K562 (cell line): Measurements from ENCODE around the gene ZNF562. TPM values are rescaled to one million over a fixed set of nuclear protein-coding genes. Genes with fewer than 3 reads are reported as not detected.
A peak's percentile ranks its signal among the peaks of the same experiment; 100 is the strongest.

Experiments used
- ATAC-seq: fragments of 200-7000 bp; cut with Tn5 transposase; 3 replicates; pipeline ENCODE4 v1.9.1; 2020; ENCODE audit warnings: moderate library complexity
- BruUV-seq: library from RNA; stranded (reverse); fragments of 400-500 nt; replicated peaks from 2 replicates; lab custom pipeline; 2021; lab: Mats Ljungman, UMichigan
- CTCF ChIA-PET: fragments of 300-600 bp; formaldehyde crosslinking; extraction: SDS; loops from one replicate; lab custom pipeline; 2021; ENCODE audit warnings: low intra/inter-chr PET ratio; lab: Yijun Ruan, JAX
- POLR2A ChIA-PET: fragments of 300-600, 350-650 bp; sonication (Branson Sonifier 250); formaldehyde crosslinking; extraction: SDS; loops from one replicate; lab custom pipeline; 2021; ENCODE audit warnings: antibody characterized with exemption, inconsistent platforms; lab: Yijun Ruan, JAX
- DNase-seq, 4 experiments: peaks; one replicate each; pipeline versions ENCODE4 v3.0.0 to v3.0.0-alpha.2; 2011 to 2018; ENCODE audit warnings: low spot score in 3 of 4, mixed read lengths in 3 of 4; ENCODE audit errors: extremely low read depth in 1 of 4
- FAIRE-seq: peaks from 2 replicates; lab custom pipeline; 2011; peaks lifted over from hg19 to GRCh38; lab: Jason Lieb, UNC
- H2AFZ ChIP-seq: 2 replicates; pipeline ENCODE4 v1.6.0; 2011; ENCODE audit warnings: low read depth, low read length, control low read depth, inconsistent platforms
- H3K27ac ChIP-seq: fragments of 200-600 bp; 3 replicates; pipeline ENCODE4 v1.8.0; 2011; ENCODE audit warnings: low read depth, mild to moderate bottlenecking, control low read depth, inconsistent platforms, low read length, moderate library complexity, mixed read lengths; ENCODE audit errors: extremely low read depth
- H3K27me3 ChIP-seq, 2 experiments: fragments of 300-600 bp in 1 of 2; 2 replicates in 1 of 2; 3 replicates in 1 of 2; pipeline versions ENCODE4 v1.6.0 to v1.8.0; 2011; ENCODE audit warnings: inconsistent platforms in 2 of 2, low read length in 2 of 2, mild to moderate bottlenecking in 1 of 2, mixed read lengths in 1 of 2, moderate library complexity in 1 of 2; ENCODE audit not compliant: control insufficient read depth in 2 of 2, insufficient read depth in 2 of 2
- H3K36me3 ChIP-seq: fragments of 300-600 bp; 3 replicates; pipeline ENCODE4 v1.8.0; 2011; ENCODE audit warnings: mild to moderate bottlenecking, low read length, inconsistent platforms; ENCODE audit not compliant: control insufficient read depth, insufficient read depth
- H3K4me1 ChIP-seq, 2 experiments: fragments of 200-600 bp in 1 of 2; replicated peaks in 1 of 2; 2 replicates in 1 of 2; 3 replicates in 1 of 2; pipeline versions ENCODE4 v1.5.1 to v1.8.0; 2011; ENCODE audit warnings: inconsistent platforms in 2 of 2, low read length in 2 of 2, mild to moderate bottlenecking in 1 of 2, mixed read lengths in 1 of 2, moderate library complexity in 1 of 2; ENCODE audit not compliant: control insufficient read depth in 2 of 2, insufficient read depth in 2 of 2
- H3K4me2 ChIP-seq: 2 replicates; pipeline ENCODE4 v1.6.1; 2011; ENCODE audit warnings: low read length, control low read depth, inconsistent platforms, mixed read lengths; ENCODE audit not compliant: insufficient read depth
- H3K4me3 ChIP-seq: fragments of 200-600 bp; sonication (generic), shearing (Covaris generic); 2 replicates; pipeline ENCODE4 v1.5.1; 2016; ENCODE audit warnings: control low read depth, inconsistent platforms
- H3K79me2 ChIP-seq: fragments of 200-600 bp; 3 replicates; pipeline ENCODE4 v1.8.0; 2011; ENCODE audit warnings: low read length, inconsistent platforms; ENCODE audit not compliant: control insufficient read depth, insufficient read depth
- H3K9ac ChIP-seq, 2 experiments: 2 replicates each; pipeline versions ENCODE4 v1.6.0 to v1.6.1; 2011; ENCODE audit warnings: low read depth in 2 of 2, low read length in 2 of 2, control low read depth in 1 of 2, inconsistent platforms in 1 of 2, mild to moderate bottlenecking in 1 of 2, mixed read lengths in 1 of 2; ENCODE audit not compliant: insufficient read depth in 1 of 2
- H3K9me1 ChIP-seq: one replicate; pipeline ENCODE4 v1.6.0; 2011; ENCODE audit warnings: inconsistent platforms, mild to moderate bottlenecking, low read length, moderate library complexity; ENCODE audit not compliant: control insufficient read depth, insufficient read depth
- H3K9me3 ChIP-seq: replicated peaks from 2 replicates; pipeline ENCODE4 v1.5.1; 2011; ENCODE audit warnings: low read depth, low read length, inconsistent platforms; ENCODE audit not compliant: control insufficient read depth, insufficient read depth
- H4K20me1 ChIP-seq: replicated peaks from 2 replicates; pipeline ENCODE4 v1.6.1; 2011; ENCODE audit warnings: low read length, inconsistent platforms, mixed read lengths; ENCODE audit not compliant: control insufficient read depth, insufficient read depth
- ARID3A ChIP-seq: IDR thresholded peaks from 2 replicates; pipeline ENCODE4 v1.6.1; 2012; ENCODE audit warnings: low read depth, low read length, improper control_type of control experiment, borderline replicate concordance
- EP300 ChIP-seq: IDR thresholded peaks from 2 replicates; pipeline ENCODE4 v1.6.1; 2012; ENCODE audit warnings: low read length, improper control_type of control experiment
- NFE2 ChIP-seq: IDR thresholded peaks from 2 replicates; pipeline ENCODE4 v1.6.1; 2014; ENCODE audit warnings: antibody characterized with exemption, low read depth
- RAD21 ChIP-seq, 2 experiments: fragments of 250-450 bp in 1 of 2; fragments of 450-650 bp in 1 of 2; sonication (Bioruptor Pico) in 1 of 2; formaldehyde crosslinking in 1 of 2; IDR thresholded peaks in 1 of 2; conservative IDR thresholded peaks in 1 of 2; 2 replicates each; pipeline versions ENCODE4 v1.4.0 to v1.8.0; 2020 to 2022; ENCODE audit warnings: mild to moderate bottlenecking in 2 of 2, moderate library complexity in 1 of 2
- RBM17 ChIP-seq: fragments of 200-400 bp; formaldehyde crosslinking; IDR thresholded peaks from 2 replicates; pipeline ENCODE4 v1.6.1; 2017; ENCODE audit warnings: low read depth, mild to moderate bottlenecking, low read length, borderline replicate concordance
- TAF1 ChIP-seq: IDR thresholded peaks from 2 replicates; pipeline ENCODE4 v1.6.1; 2011; ENCODE audit warnings: mild to moderate bottlenecking, low read length, moderate library complexity; ENCODE audit not compliant: insufficient read depth, control insufficient read depth, severe bottlenecking; ENCODE audit errors: extremely low read depth
- XRCC3 ChIP-seq: fragments of 450-650 bp; IDR thresholded peaks from 2 replicates; pipeline ENCODE4 v1.6.1; 2017; ENCODE audit warnings: mild to moderate bottlenecking, moderate library complexity
- ZBTB8A ChIP-seq: fragments of 450-650 bp; IDR thresholded peaks from 2 replicates; pipeline ENCODE4 v1.6.1; 2018; ENCODE audit warnings: mild to moderate bottlenecking, moderate library complexity; ENCODE audit not compliant: partially characterized antibody
- ZNF436 ChIP-seq: fragments of 250-450, 450-650 bp; sonication (Bioruptor Pico); formaldehyde crosslinking; IDR thresholded peaks from 2 replicates; pipeline ENCODE4 v1.7.0; 2020; ENCODE audit warnings: mild to moderate bottlenecking
- ZNF785 ChIP-seq: fragments of 250-450 bp; sonication (Bioruptor Pico); IDR thresholded peaks from 2 replicates; pipeline ENCODE4 v1.4.0; 2020; ENCODE audit warnings: mild to moderate bottlenecking
- WGBS: fragments of 100-300 bp; shearing (Covaris generic); methylation state at CpG from one replicate; pipeline ENCODE4 v1.1.6; 2016; ENCODE audit warnings: low coverage, mixed read lengths; ENCODE audit not compliant: insufficient coverage; ENCODE audit errors: missing lambda C conversion rate; 5-methylcytosine and 5-hydroxymethylcytosine counted together
- in situ Hi-C: fragments of 300-500 bp; cut with MboI; formaldehyde crosslinking; loops from 4 replicates; pipeline ENCODE4 v1.15.0; 2018; ENCODE audit warnings: inconsistent platforms, mixed read lengths
- intact Hi-C: fragments of 100-400 bp; cut with micrococcal nuclease; formaldehyde crosslinking; loops from 2 replicates; pipeline ENCODE4 v1.14.2; 2022
- polyA plus RNA-seq, 8 experiments: library from polyadenylated mRNA; depleted of rRNA in 4 of 8; stranded (reverse) in 5 of 8; unstranded in 3 of 8; fragments of >200 nt; fragmentation: Nextera tagmentation in 2 of 8; fragmentation: Illumina TruSeq in 1 of 8; extraction: Ambion mirVana in 2 of 8; extraction: Trizol in 1 of 8; gene quantifications; 2 replicates each; pipeline versions ENCODE4 v1.2.1 to v1.2.3, GENCODE V29; 2011 to 2014; ENCODE audit warnings: inconsistent platforms in 1 of 8, missing spikeins in 1 of 8
- total RNA-seq, 7 experiments: library from RNA; depleted of rRNA in 6 of 7; stranded (reverse); fragments of >200 nt in 6 of 7; fragmentation: Illumina TruSeq in 2 of 7; extraction: Trizol in 2 of 7; gene quantifications; 2 replicates each; pipeline versions ENCODE4 v1.2.1 to v1.2.3, GENCODE V29; 2011 to 2021; ENCODE audit warnings: low replicate concordance in 1 of 7

Gene ZNF562
- total and polyA plus RNA-seq, 9 of the 15 experiments (the other 6 are each of a cell fraction or from before 2014, with no cell fraction given), result 11.8 to 46.9 (median 20.8) TPM

- DNase-seq (no peak), FAIRE-seq (no peak), ATAC-seq (no peak)
- TF ChIP-seq ZNF785 (CRISPR knock-in tag), result no peak
- no peak for TF ChIP-seq EP300
- no peak for TF ChIP-seq ZBTB8A
- TF ChIP-seq RBM17, result no peak
- no peak for TF ChIP-seq NFE2
- TF ChIP-seq TAF1, result no peak
- no peak for TF ChIP-seq XRCC3
- Histone ChIP-seq H3K79me2 (peaks cover 37% of the 10 kb centered on the region), H3K9me1 (no peaks in the 10 kb centered on the region), H3K27ac (no peak overlapping the region), H3K27me3 (no peaks in the 10 kb centered on the region), H3K4me2 (no peak overlapping the region), H3K9ac (no peak overlapping the region), H4K20me1 (no peaks in the 10 kb centered on the region), H2AFZ (no peak overlapping the region), H3K4me1 (no peaks in the 10 kb centered on the region; a peak in 1 of 5 replicates), H3K9me3 (peaks cover 7% of the 10 kb centered on the region), H3K4me3 (no peak overlapping the region), H3K36me3 (peaks cover 68% of the 10 kb centered on the region)
- no TSS peak for BruUV-seq
- WGBS, result 96% methylated on average over 4 of the region's 5 CpGs
- ChIA-PET POLR2A (no interaction called here), CTCF (no interaction called here)
- intact Hi-C loops (no loop called here), in situ Hi-C loops (no loop called here)
Observed at GRCh38 chr19:9650345-9650744, 24.6 kb downstream of the ZNF562 start.

- CTCF ChIA-PET, result interaction anchor here (1.0 kb wide), 1 partner anchor 150 kb away, joined by 3 read pairs; no protein-coding TSS in a partner anchor
- peak in 2 of 4 experiments; percentile 24 to 25 for DNase-seq
- peak in 1 of 2 experiments; percentile 55; a peak in 2 of 4 replicates for TF ChIP-seq RAD21 (CRISPR knock-in tag; conservative IDR thresholded peaks at IDR 0.05 in 1 of 2, IDR thresholded peaks at IDR 0.05 in 1 of 2)
- TF ChIP-seq ZNF436 (CRISPR knock-in tag), result no peak
- TF ChIP-seq ARID3A, result no peak
Observed at GRCh38 chr19:9645472-9645871, 29.4 kb downstream of the ZNF562 start.

More at GRCh38 chr19:9645472-9645871, 29.4 kb downstream of the ZNF562 start:
- ATAC-seq (peak; percentile 61; the same call in 2 of the 3 replicates), FAIRE-seq (no peak)
- H3K9ac ChIP-seq, result no peak overlapping the region
- intact Hi-C loops, result no loop called here
- H3K79me2 ChIP-seq, result peaks cover 11% of the 10 kb centered on the region
- H3K9me1 ChIP-seq, result no peaks in the 10 kb centered on the region
- in situ Hi-C loops, result no loop called here
- WGBS, result 100% methylated on average over 1 of the region's 1 CpG
- no peak overlapping the region for H2AFZ ChIP-seq
- H3K4me2 ChIP-seq, result no peak overlapping the region
- no peaks in the 10 kb centered on the region for H3K27me3 ChIP-seq
- POLR2A ChIA-PET, result interaction anchor here (2.1 kb wide), 1 partner anchor 9 kb away, joined by 9 read pairs; no protein-coding TSS in a partner anchor
- no peak overlapping the region for H3K27ac ChIP-seq
- H3K4me3 ChIP-seq, result no peak overlapping the region
- H3K4me1 ChIP-seq, result no peaks in the 10 kb centered on the region; a peak in 1 of 5 replicates
- BruUV-seq, result no TSS peak
- peaks cover 24% of the 10 kb centered on the region; the same call in 2 of the 3 replicates for H3K36me3 ChIP-seq
- H3K9me3 ChIP-seq, result peaks cover 11% of the 10 kb centered on the region
- H4K20me1 ChIP-seq, result no peaks in the 10 kb centered on the region
